ENCODE data around the gene CMYA5. TPM values are rescaled to one million over a fixed set of nuclear protein-coding genes. Genes with fewer than 3 reads are reported as not detected.

Gene CMYA5
- total and polyA plus RNA-seq, 9 of the 15 experiments (the other 6 are each of a cell fraction or from before 2014, with no cell fraction given) = 0.18 to 1.1 (median 0.32) TPM

GRCh38 chr5:79845448-79846197, 156.0 kb downstream of the CMYA5 start (continued):
- no peak for TF ChIP-seq MGA (IDR thresholded peaks at IDR 0.05)
- TF ChIP-seq, protein P1, sequence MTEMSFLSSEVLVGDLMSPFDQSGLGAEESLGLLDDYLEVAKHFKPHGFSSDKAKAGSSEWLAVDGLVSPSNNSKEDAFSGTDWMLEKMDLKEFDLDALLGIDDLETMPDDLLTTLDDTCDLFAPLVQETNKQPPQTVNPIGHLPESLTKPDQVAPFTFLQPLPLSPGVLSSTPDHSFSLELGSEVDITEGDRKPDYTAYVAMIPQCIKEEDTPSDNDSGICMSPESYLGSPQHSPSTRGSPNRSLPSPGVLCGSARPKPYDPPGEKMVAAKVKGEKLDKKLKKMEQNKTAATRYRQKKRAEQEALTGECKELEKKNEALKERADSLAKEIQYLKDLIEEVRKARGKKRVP (CRISPR knock-in tag; IDR thresholded peaks at IDR 0.05) = no peak
- no peak for TF ChIP-seq SMAD4 (CRISPR knock-in tag; conservative IDR thresholded peaks at IDR 0.05)
- TF ChIP-seq TEAD2 (tag; IDR thresholded peaks at IDR 0.05) = no peak
- peak; percentile 96 for TF ChIP-seq FOSL1 (tag; conservative IDR thresholded peaks at IDR 0.05)
- no peak for TF ChIP-seq ZNF354B (CRISPR knock-in tag; IDR thresholded peaks at IDR 0.05)
- TF ChIP-seq DMBX1 (CRISPR knock-in tag; IDR thresholded peaks at IDR 0.05; ENCODE audit: borderline replicate concordance) = peak; percentile 56; the same call in 1 of the 2 replicates
- 0 out of 2 replicates have a peak, but pooled peaks have one; percentile 30 for TF ChIP-seq ELF4 (CRISPR knock-in tag; IDR thresholded peaks at IDR 0.05)
- TF ChIP-seq HDAC1 (IDR thresholded peaks at IDR 0.05) = no peak
- TF ChIP-seq SMARCE1 (IDR thresholded peaks at IDR 0.05) = peak; percentile 9; the same call in 1 of the 2 replicates
- TF ChIP-seq NFE2 (IDR thresholded peaks at IDR 0.05; ENCODE audit: low read depth) = 0 out of 2 replicates have a peak, but pooled peaks have one; percentile 14
- 0 out of 2 replicates have a peak, but pooled peaks have one; percentile 23 for TF ChIP-seq MTA2 (IDR thresholded peaks at IDR 0.05; ENCODE audit: low read depth)
- TF ChIP-seq ATF1 (CRISPR knock-in tag; IDR thresholded peaks at IDR 0.05) = no peak
- 0 out of 2 replicates have a peak, but pooled peaks have one; percentile 33 for TF ChIP-seq ATF1 (tag; IDR thresholded peaks at IDR 0.05)
- TF ChIP-seq, protein P2, sequence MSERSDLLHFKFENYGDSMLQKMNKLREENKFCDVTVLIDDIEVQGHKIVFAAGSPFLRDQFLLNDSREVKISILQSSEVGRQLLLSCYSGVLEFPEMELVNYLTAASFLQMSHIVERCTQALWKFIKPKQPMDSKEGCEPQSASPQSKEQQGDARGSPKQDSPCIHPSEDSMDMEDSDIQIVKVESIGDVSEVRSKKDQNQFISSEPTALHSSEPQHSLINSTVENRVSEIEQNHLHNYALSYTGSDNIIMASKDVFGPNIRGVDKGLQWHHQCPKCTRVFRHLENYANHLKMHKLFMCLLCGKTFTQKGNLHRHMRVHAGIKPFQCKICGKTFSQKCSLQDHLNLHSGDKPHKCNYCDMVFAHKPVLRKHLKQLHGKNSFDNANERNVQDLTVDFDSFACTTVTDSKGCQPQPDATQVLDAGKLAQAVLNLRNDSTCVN (CRISPR knock-in tag; IDR thresholded peaks at IDR 0.05) = no peak
- TF ChIP-seq ZNF282 (CRISPR knock-in tag; IDR thresholded peaks at IDR 0.05) = no peak

Measured in K562 (cell line).